GM19240 (cell line): ENCODE results near the gene KPNA2.

Experiments used
- DNase-seq: peaks from one replicate; pipeline ENCODE4 v3.0.0; 2011; ENCODE audit warnings: low spot score; ENCODE audit not compliant: insufficient read length

Gene KPNA2

GRCh38 chr17:68095205-68095811 lies 59.8 kb downstream of the KPNA2 start:
- DNase-seq, result no peak

GRCh38 chr17:68096111-68096510 lies 60.6 kb downstream of the KPNA2 start:
- no peak for DNase-seq
